Activated T-cell treated with anti-CD3 and anti-CD28 coated beads, Interleukin-2, amount 50 U/mL, for 4 hours (primary cell): ENCODE measurements around the gene DNMT3B. TPM values are rescaled to one million over a fixed set of nuclear protein-coding genes. Genes with fewer than 3 reads are reported as not detected.

Experiments
- ATAC-seq, 2 donors: fragments of 200-7000 bp; cut with Tn5 transposase; one replicate each; pipeline ENCODE4 v1.10.0; 2021
- DNase-seq: peaks from one replicate; pipeline ENCODE4 v3.0.0-alpha.2; 2020
- H3K27me3 Mint-ChIP-seq: one replicate; pipeline ENCODE4 v1.8.0; 2021; ENCODE audit warnings: low read depth, mixed read lengths
- H3K36me3 Mint-ChIP-seq: one replicate; pipeline ENCODE4 v1.8.0; 2022; ENCODE audit warnings: mixed read lengths; ENCODE audit not compliant: insufficient read depth
- H3K4me1 Mint-ChIP-seq: one replicate; pipeline ENCODE4 v1.8.0; 2021; ENCODE audit warnings: low read depth, mixed read lengths
- H3K4me3 Mint-ChIP-seq: one replicate; pipeline ENCODE4 v1.8.0; 2021; ENCODE audit warnings: mild to moderate bottlenecking, moderate library complexity, mixed read lengths
- H3K9me3 Mint-ChIP-seq: one replicate; pipeline ENCODE4 v1.8.0; 2021; ENCODE audit warnings: mixed read lengths
- total RNA-seq, 3 donors: library from RNA; stranded (reverse); gene quantifications; one replicate each; pipeline ENCODE4 v1.2.1, GENCODE V29; 2021

The DNMT3B gene
- total RNA-seq, 3 donors from 2014 or later: 0.63 to 1.0 (median 0.63) TPM

GRCh38 chr20:32839227-32839981 lies 77.2 kb downstream of the DNMT3B start:
- no peaks in the 10 kb centered on the region for H3K27me3 Mint-ChIP-seq
- DNase-seq: no peak
- no peak overlapping the region for H3K4me3 Mint-ChIP-seq
- H3K9me3 Mint-ChIP-seq: no peaks in the 10 kb centered on the region
- peaks cover 46% of the 10 kb centered on the region for H3K36me3 Mint-ChIP-seq
- ATAC-seq: peak; percentile 62 to 79
- H3K4me1 Mint-ChIP-seq: peaks cover 44% of the 10 kb centered on the region

GRCh38 chr20:32839982-32840285 lies 77.7 kb downstream of the DNMT3B start:
- H3K4me3 Mint-ChIP-seq: no peak overlapping the region
- peaks cover 48% of the 10 kb centered on the region for H3K36me3 Mint-ChIP-seq
- no peak for ATAC-seq
- no peaks in the 10 kb centered on the region for H3K9me3 Mint-ChIP-seq
- peaks cover 48% of the 10 kb centered on the region for H3K4me1 Mint-ChIP-seq
- DNase-seq: no peak
- H3K27me3 Mint-ChIP-seq: no peaks in the 10 kb centered on the region

- DNase-seq (no peak), ATAC-seq (no peak)
- peaks cover 51% of the 10 kb centered on the region for H3K36me3 Mint-ChIP-seq
- no peaks in the 10 kb centered on the region for H3K9me3 Mint-ChIP-seq
- H3K4me3 Mint-ChIP-seq: no peak overlapping the region
- H3K27me3 Mint-ChIP-seq: no peaks in the 10 kb centered on the region
- H3K4me1 Mint-ChIP-seq: peaks cover 53% of the 10 kb centered on the region
These were observed 79.0 kb downstream of the DNMT3B start for GRCh38 chr20:32841174-32841573.

GRCh38 chr20:32841632-32842031 lies 79.4 kb downstream of the DNMT3B start:
- Mint-ChIP-seq H3K4me1 (peaks cover 48% of the 10 kb centered on the region), H3K27me3 (no peaks in the 10 kb centered on the region), H3K9me3 (no peaks in the 10 kb centered on the region), H3K36me3 (peaks cover 51% of the 10 kb centered on the region), H3K4me3 (no peak overlapping the region)
- ATAC-seq (no peak), DNase-seq (no peak)

- H3K27me3 Mint-ChIP-seq: no peaks in the 10 kb centered on the region
- H3K4me3 Mint-ChIP-seq: no peak overlapping the region
- ATAC-seq (no peak), DNase-seq (no peak)
- peaks cover 47% of the 10 kb centered on the region for H3K4me1 Mint-ChIP-seq
- peaks cover 56% of the 10 kb centered on the region for H3K36me3 Mint-ChIP-seq
- no peaks in the 10 kb centered on the region for H3K9me3 Mint-ChIP-seq
These were observed 80.7 kb downstream of the DNMT3B start for GRCh38 chr20:32842688-32843524.

- H3K36me3 Mint-ChIP-seq: peaks cover 47% of the 10 kb centered on the region
- no peaks in the 10 kb centered on the region for H3K27me3 Mint-ChIP-seq
- no peak overlapping the region for H3K4me3 Mint-ChIP-seq
- peaks cover 28% of the 10 kb centered on the region for H3K4me1 Mint-ChIP-seq
- DNase-seq: no peak
- no peak for ATAC-seq
- H3K9me3 Mint-ChIP-seq: no peaks in the 10 kb centered on the region
These were observed 83.6 kb downstream of the DNMT3B start for GRCh38 chr20:32845786-32846185.

- H3K27me3 Mint-ChIP-seq: no peaks in the 10 kb centered on the region
- no peak for DNase-seq
- peaks cover 43% of the 10 kb centered on the region for H3K36me3 Mint-ChIP-seq
- no peaks in the 10 kb centered on the region for H3K9me3 Mint-ChIP-seq
- H3K4me3 Mint-ChIP-seq: no peak overlapping the region
- ATAC-seq: no peak
- H3K4me1 Mint-ChIP-seq: peaks cover 22% of the 10 kb centered on the region
These were observed 84.7 kb downstream of the DNMT3B start for GRCh38 chr20:32846852-32847251.

GRCh38 chr20:32847964-32848363 lies 85.8 kb downstream of the DNMT3B start:
- peaks cover 15% of the 10 kb centered on the region for H3K4me1 Mint-ChIP-seq
- H3K27me3 Mint-ChIP-seq: no peaks in the 10 kb centered on the region
- ATAC-seq (no peak), DNase-seq (no peak)
- no peak overlapping the region for H3K4me3 Mint-ChIP-seq
- no peaks in the 10 kb centered on the region for H3K9me3 Mint-ChIP-seq
- H3K36me3 Mint-ChIP-seq: peaks cover 46% of the 10 kb centered on the region

GRCh38 chr20:32848846-32849245 lies 86.7 kb downstream of the DNMT3B start:
- Mint-ChIP-seq H3K36me3 (peaks cover 48% of the 10 kb centered on the region), H3K9me3 (no peaks in the 10 kb centered on the region), H3K27me3 (no peaks in the 10 kb centered on the region), H3K4me3 (no peak overlapping the region), H3K4me1 (peaks cover 14% of the 10 kb centered on the region)
- ATAC-seq (no peak), DNase-seq (no peak)

GRCh38 chr20:32849577-32849976 lies 87.4 kb downstream of the DNMT3B start:
- Mint-ChIP-seq H3K9me3 (no peaks in the 10 kb centered on the region), H3K36me3 (peaks cover 44% of the 10 kb centered on the region), H3K27me3 (no peaks in the 10 kb centered on the region), H3K4me1 (peaks cover 12% of the 10 kb centered on the region), H3K4me3 (no peak overlapping the region)
- no peak for DNase-seq
- no peak for ATAC-seq

- peaks cover 30% of the 10 kb centered on the region for H3K36me3 Mint-ChIP-seq
- ATAC-seq (no peak), DNase-seq (no peak)
- H3K9me3 Mint-ChIP-seq: no peaks in the 10 kb centered on the region
- peaks cover 17% of the 10 kb centered on the region for H3K4me1 Mint-ChIP-seq
- no peaks in the 10 kb centered on the region for H3K27me3 Mint-ChIP-seq
- H3K4me3 Mint-ChIP-seq: no peak overlapping the region
These were observed 93.2 kb downstream of the DNMT3B start for GRCh38 chr20:32855387-32855786.

- DNase-seq (no peak), ATAC-seq (no peak)
- no peaks in the 10 kb centered on the region for H3K27me3 Mint-ChIP-seq
- peaks cover 20% of the 10 kb centered on the region for H3K36me3 Mint-ChIP-seq
- H3K9me3 Mint-ChIP-seq: no peaks in the 10 kb centered on the region
- H3K4me1 Mint-ChIP-seq: peaks cover 17% of the 10 kb centered on the region
- no peak overlapping the region for H3K4me3 Mint-ChIP-seq
These were observed 96.0 kb downstream of the DNMT3B start for GRCh38 chr20:32858189-32858588.
